GM21723 (cell line): ENCODE results near the gene NOS1AP.
"Not testable (repeated sequence)": the region's sequence is repeated elsewhere in the genome, so short reads cannot be mapped to it uniquely, and the experiment has no call there.

Experiments
- ATAC-seq: cut with Tn5 transposase; IDR thresholded peaks from one replicate; pipeline ENCODE4 v1.9.1; 2021; ENCODE audit warnings: mild to moderate bottlenecking, moderate library complexity; ENCODE audit not compliant: unreplicated experiment

NOS1AP gene

DNA sequence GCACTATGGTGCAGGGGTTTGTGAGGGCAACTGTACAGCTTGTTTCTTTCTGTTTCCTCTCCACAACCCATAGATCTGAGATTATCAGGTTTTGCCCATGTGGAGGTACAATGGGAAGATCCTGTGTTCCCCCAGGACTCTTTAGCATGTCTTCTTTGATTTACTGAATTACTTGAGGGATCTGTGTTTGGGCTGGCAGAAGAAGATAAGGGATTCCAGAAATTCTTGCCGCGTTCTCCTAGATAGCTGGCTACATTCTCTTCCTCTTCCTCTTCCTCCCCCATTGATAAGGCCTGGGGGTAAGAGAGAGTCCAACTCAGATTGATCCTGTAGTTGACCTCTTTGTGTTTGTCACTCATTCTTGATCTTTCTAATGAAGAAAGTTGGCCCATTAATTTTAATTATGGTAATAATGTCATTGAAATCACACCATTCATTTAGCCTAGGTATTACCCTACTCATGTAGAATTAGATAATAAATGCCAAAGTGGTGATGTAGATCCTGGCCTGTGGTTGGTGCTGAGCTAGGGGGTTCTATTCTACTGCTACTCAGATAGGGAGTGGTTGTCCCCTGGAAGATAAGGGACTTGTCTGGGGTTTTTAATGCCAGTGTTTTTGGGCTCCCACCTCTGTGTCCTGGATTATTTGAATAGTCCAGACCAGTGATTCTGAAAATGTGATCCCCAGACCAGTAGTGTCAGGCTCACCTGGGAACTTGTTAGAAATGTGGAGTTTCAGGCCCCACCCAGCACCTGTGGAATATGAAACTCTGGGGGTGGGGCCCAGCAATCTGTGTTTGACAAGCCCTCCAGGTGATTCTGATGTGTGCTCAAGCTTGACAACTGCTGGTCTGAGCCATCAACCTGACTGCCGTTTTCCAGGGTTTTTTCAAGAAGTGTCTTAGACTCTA, 122.2 kb downstream of the NOS1AP start:
- no peak for ATAC-seq

DNA sequence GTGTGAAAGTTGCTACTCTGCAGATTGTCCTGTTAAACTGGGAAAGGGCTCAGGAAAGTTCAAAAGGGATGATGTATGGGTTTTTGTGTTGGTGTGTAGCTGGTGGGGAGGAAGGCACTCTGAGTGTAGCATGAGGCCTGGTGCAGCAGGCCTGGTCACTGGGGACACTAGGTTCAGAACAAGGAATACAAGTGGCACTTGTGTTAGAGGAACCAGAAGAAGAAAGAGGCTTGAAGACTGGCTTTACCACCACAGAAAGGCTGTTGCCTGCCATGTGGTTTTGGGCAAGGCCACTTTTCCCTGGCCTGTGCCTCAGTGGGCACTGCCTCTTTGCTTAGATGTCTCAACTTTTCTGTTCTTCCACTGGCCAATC, 122.8 kb downstream of the NOS1AP start:
- ATAC-seq = no peak

DNA sequence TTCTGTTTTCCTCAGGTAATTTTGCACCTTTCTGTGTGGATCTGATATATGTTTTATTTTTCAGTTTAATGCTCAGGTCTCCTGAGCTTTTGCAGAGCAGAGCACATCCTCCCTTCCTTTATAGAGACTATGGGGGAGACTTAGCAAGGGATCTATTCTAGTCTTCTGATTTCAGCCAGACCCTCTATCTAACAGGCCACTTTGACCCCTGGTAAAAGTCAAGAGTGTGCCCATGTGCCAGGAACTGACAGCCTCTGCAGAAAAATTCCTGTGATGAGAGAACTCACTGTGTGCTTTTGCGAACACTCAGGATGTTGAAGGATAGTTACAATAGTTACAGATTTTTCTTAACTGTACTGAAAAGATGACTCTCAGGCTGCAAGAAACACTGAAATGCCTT, 123.3 kb downstream of the NOS1AP start:
- ATAC-seq = no peak

DNA sequence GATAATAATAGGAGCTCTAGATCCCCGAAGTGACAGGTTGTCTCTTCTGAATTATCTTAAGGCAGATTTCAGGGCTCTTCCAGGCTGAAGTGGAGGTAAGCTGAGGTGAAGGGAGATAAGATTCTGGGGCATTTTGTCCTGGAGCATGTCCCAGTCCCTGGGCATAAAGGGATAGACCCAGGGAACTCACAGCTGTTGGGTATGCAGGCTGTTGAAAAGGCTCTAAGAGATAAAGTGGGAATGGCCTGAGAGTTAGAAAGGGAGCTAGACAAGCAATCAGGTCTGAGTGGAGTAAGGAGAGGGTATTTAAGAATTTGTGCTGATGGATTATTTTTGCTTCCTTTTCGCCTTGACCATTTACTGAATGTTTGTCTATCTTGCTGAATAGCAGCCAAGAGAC, 123.7 kb downstream of the NOS1AP start:
- ATAC-seq = no peak

DNA sequence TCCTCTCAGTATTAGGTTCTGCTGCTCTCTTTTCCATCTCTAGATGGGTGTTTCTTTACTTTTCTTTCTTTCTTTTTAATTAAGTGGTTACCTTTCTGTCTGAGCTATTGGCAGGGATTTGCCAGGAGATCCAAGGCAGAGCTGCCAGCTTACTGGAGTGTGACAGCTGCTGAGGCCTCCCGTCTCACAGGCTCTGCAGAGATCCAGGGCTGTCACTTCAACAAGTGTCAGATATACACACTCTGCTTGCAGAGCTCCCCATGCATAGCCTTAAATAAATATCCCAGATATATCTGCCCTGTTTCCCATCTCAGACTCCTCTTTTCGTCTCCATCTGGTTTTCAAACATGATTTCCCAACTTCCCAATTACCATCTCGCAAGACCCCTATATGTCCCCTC, 124.3 kb downstream of the NOS1AP start:
- no peak for ATAC-seq

DNA sequence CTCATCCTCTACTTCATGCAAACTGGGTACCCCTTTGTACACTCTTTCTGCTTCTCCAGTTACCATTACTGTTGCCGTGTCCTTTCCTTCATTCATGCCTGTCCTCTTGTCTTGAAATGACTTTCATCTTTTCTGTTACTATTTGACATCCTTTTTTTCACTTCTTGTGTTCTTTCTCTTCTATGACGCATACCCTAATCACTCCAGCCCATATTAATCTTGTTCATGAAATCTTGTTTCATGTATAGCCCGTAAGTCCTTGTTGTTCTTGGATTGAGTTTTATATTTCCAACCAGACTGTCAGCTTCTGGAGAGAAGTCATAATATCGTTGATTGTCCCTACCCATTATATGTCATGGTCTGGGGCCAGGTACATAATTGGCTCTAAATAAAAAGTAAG, 126.1 kb downstream of the NOS1AP start:
- no peak for ATAC-seq

DNA sequence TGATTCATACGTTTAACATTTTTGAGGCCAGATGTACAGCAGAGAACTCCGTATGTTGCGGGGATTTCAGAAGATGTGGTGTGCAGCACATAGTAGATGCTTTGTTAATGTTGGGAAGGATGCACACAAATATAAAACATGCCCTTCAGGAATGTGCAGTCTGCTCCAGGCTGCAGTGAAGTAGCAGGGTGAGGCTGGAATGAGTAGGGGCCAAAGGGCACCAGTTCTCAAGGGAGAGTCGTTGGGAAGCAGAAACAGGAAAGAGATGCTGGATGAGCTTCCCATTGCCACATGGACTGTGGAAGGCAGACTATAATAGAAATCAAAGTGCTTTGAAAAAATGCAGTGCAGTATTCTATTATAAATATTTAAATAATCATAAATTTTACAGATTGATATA, 126.9 kb downstream of the NOS1AP start:
- no peak for ATAC-seq

DNA sequence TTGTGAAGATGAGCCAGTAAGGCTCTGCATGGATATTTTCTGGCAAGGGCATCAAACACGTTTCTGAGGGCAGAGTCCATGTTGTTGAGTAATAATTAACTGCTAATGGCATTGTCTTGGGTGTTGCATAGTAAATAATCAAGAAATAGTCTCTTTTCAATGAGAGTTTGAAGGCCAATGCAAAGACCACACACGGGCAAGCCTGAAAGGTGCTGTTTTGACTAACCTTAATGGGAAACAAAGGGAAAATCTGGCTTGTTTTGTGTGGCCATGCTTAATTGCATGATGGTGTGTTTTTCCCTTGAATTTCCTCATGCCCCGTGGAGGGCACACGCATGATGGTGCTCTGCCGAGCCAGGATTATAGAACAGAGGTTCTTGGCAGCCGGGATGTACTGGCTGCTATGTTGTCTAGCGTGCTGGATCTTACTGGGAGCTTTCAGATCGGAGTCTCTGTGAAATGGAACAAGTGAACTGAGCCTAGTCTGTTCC, 127.6 kb downstream of the NOS1AP start:
- no peak for ATAC-seq

DNA sequence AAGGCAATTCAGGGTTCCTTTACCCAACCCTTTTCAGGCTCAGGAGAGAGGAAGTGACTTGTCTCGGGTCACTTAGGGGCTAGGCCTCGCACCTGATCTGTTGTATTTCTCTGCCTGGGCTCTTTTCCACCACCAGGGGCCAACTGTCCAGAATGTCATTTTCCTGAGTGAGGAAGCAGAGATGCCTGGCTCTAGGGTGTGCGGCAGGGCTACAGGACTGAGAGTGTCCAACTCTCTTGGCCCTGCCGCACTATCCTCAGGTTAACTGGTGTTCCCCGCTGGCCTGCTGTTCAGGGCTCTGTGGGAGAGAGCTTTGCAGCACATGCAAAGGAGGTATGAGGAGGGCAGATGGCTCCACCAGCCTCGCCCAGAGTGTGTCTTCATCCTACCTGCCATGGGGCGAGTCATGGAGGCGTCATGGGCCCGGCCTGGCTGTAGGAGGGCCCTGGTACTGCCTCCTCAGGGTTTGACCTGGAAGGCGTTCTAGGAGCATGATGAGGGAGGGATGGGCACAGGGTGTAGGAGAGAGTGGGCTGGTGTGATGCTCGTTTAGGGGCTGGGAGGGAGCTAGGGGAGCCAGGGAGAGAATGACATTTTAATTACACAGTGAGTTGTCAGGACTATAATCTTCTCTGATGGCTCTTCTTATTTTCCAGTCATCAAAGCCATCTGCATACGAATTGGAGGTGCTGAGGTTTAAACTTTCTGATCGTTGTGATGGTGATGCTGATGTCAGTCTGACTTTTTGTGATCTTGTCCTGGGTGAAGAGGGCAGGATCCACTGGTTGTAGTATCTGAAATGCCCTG, 128.3 kb downstream of the NOS1AP start:
- ATAC-seq = no peak

DNA sequence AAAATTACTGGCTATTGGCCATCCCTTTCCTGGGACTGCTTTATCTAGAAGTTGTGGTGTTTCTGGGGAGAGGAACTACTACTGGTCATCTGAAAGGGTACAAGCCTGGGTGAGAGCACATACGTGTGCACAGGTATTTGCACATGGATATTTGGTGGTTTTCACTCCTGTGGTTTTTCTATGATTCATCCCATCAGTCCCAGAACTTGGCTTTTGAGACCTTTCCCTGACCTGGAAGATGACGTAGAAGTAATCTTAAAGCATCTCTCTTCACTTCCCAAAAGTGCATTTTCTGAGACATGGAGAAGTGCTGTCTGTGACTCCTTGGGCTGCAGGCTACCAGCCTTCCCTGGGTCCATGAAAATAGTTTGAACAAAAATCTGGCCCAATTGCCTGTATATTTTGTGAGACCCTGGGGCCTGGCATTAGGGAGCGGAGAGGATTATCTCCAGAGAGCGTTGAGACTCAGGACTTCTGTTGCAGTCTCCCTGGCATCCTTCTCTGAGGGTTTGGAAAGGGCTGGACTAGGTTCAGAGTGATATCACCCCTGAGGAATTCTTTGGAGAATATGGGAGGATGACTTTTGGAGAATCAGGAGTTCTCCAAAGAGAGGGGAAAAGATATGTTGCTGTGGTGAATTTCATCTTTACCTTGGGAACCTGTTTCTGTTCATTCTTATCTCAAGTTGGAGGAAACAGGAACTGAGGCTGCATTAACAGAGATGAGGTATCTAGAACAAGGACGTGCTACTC, 130.8 kb downstream of the NOS1AP start:
- no peak for ATAC-seq

DNA sequence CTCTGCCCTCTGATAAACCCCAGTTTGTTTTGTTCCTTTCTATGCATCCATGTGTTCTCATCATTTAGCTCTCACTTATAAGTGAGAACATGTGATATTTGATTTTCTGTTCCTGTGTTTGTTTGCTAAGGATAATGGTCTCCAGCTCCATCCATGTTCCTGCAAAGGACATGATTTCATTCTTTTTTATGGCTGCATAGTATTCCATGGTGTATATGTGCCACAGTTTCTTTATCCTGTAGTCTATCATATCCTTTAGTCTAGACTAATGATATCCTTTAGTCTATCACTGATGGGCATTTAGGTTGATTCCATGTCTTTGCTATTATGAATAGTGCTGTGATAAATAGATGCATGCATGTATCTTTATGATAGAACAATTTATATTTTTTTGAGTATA, 131.6 kb downstream of the NOS1AP start:
- ATAC-seq = not testable (repeated sequence)

DNA sequence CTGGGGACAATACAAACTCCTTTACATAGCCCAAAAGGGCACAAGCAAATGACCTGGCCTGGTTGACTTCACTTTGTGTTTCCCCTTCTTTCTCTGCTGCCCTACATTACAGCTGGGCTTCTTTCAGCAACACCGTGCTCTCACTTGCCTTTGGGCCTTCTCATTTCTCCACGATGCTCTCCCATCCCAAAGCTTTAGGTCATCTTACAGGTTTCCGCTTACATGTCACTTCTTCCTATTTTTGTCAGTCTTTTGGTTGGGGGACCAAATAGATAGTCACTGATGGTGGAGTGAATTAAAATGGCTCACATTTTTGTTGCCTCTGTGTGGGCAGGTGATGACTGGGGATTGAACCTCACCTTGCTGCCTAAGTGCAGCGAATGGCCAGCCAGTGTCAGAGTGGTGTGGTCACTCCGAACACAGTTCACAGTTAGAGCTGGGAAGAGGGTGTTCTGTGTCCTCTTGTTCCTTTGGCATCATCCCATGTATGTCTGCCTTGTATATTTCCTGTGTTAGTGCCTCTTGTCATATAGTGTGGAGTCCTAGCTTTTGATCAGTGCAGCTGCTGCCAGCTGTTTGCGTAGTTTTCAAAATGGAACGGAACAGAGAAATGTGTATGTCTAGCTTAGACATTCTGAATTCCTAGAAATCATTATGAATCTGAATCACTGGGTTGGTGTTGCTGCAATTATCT, 134.8 kb downstream of the NOS1AP start:
- no peak for ATAC-seq

DNA sequence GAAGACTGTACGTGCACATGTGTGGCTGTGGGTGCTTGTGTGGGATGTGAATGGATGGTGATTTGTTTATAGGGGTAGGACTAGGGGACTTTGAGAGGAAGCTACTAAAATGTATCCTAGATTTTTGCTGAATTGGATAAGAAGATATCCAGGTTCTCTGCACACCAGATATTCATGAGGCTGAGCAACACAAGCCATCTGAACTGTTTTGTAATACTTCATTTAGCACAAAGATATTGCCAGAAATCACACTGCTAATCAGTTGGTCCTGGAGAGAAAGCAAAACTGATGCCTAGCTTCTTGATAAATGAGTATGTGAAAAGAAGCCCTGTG, 135.3 kb downstream of the NOS1AP start:
- ATAC-seq = no peak

DNA sequence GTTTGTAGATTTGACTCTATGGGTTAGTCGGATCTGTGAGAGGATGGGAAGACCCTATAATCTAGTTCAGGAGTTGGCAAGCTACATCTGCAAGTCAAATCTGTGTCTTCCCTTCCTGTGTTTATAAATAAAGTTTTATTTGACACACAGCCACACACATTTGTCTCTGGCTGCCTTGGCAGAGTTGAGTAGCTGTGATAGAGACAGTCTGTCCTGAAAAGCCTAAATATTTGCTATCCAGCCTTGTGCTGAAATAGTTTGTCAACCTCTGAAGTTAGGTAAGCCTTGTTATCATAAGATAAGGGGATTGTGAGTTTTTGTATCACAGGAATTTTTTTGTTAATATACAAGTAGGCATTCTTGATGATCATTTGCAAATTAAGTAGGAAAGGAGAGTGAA, 136.8 kb downstream of the NOS1AP start:
- ATAC-seq = no peak

DNA sequence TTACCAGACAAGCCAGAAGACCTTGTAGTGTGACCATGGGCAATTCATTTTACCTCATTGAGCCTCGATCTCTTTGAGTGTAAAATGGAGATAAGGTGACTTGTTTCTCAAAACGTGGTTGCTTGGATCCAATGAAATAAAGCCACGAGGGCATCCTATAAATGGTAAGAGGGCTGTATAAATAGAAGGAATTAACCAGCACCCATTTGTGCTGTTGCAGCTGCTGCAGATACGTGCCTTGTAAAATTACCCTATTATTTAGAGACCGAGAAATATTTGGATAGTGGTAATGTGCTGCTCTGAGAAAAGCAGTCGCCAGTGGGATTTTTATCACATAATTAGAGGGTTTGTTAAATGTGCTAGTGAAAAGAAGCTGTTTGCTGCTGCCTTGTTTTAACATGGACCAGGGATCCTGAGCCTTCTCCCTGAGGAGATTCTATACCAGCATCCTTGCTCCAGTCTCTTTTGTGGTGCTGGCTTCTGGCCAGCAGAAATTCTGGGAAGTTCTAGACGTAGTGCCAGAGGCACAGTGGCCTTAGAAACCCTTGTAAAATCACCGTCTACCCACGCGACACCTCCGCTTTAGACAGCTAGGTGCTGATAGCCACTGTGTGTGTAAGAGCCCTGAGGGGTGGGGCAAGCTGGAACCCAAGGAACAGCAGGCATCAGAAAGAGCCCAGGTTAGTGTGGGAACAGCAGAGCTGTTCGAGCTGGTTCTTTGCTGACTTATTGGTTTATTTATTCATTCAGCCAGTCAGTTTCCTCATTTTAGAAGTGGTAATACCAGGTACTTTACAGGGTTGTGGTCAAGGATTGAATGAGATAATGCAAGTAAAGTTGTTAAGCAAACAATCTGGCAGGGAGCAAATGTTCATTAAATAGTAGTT, 137.5 kb downstream of the NOS1AP start:
- no peak for ATAC-seq

DNA sequence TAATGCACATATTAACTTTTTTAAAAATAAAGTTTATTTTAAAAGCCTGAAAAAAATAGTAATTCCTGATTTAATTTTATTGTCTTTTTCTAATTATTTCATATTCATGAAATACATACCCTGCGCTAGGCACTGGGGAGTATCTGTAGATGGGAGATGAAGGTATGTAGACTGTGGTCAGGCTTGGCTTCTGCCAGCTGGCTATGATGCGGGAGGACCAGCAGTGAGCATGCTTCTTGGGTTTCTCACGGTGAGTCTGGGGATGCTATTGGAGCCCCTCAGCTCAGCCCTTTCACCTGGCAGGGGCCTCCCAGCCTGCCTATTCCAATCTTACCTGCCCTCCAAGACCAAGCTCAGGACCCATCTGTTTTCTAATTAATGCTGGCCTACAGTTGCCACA, 138.4 kb downstream of the NOS1AP start:
- no peak for ATAC-seq

DNA sequence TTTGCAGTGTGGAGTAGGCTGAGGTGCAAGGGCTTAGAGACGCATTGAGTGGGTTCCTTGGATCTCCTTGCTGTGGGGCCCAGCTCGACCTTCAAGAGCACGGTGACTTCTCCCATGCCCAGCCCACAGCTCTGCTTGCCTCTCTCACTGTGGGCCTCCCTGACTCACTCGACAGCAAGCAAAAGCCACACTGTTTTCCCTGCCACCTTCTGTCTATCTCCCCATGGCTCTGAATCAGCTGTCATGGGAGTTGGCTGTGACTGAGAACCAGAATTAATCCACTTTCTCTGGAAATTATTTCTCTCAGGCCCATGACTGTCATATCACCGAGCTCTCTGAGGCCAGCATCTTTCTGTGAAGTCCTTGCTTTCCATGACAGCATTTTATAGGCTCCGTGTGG, 140.7 kb downstream of the NOS1AP start:
- ATAC-seq = no peak

DNA sequence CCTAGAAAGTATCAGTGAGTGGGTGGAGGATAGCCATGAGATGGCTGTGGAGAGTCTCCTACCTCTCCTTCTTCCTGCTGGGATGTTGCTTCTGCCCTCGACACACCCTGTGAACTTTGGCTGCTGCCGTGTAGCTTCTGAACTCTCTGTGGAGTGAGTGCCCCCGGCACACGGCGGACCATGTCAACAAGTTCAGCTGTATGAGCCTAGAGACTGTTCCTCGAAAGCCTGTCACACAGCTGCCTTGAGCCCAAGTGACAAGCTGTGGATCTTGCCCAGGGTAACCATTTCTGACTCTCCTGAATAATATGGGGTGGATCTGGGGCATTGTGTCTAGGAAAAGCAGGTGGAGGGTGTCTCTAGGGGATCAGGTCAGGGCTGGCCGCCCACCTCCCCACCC, 143.2 kb downstream of the NOS1AP start:
- no peak for ATAC-seq

DNA sequence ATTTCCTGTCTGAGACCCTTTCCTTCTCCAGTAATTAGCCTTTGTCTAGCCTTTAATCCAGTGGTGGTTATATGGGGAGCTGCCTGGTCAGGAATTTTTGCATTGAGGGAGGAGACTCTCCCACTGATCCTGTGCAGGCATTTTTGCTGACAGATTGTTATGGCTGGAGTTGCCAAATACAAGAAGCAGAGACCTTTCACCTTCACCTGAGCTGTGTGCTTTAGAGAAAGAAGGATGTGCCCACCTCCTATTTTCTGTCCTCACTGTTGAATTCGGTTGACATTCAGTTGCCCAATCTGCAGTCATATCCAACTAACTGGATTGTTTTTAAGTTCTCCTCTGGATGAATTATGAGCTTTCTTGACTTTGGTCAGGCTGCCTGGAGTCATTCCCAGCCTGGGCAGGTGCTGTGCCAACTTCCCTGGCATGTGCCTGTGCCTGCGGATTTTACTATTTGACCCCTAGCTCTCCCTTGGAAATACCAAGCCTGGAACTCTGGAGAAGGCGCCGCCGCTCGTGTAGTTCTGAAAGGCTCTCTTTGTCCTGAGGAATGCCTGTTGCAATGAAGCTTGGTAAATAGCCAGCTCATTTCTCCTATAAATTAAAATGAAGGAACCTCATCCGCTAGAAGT, 143.9 kb downstream of the NOS1AP start:
- ATAC-seq = no peak
